Endothelial cell (in vitro differentiated cells): ENCODE results near the gene HLF. TPM values are rescaled to one million over a fixed set of nuclear protein-coding genes. Genes with fewer than 3 reads are reported as not detected.

Experiments
- DNase-seq: peaks from one replicate; pipeline ENCODE4 v3.0.0; 2021; ENCODE audit warnings: low spot score
- H3K27ac Mint-ChIP-seq: one replicate; pipeline ENCODE4 v1.8.0; 2021; ENCODE audit warnings: mixed read lengths, inconsistent platforms; ENCODE audit not compliant: unreplicated experiment
- H3K27me3 Mint-ChIP-seq: one replicate; pipeline ENCODE4 v1.8.0; 2021; ENCODE audit warnings: mild to moderate bottlenecking, moderate library complexity, mixed read lengths, inconsistent platforms; ENCODE audit not compliant: unreplicated experiment
- H3K36me3 Mint-ChIP-seq: one replicate; pipeline ENCODE4 v1.8.0; 2021; ENCODE audit warnings: mild to moderate bottlenecking, low read depth, mixed read lengths, inconsistent platforms; ENCODE audit not compliant: unreplicated experiment
- H3K4me1 Mint-ChIP-seq: one replicate; pipeline ENCODE4 v1.8.0; 2021; ENCODE audit warnings: mild to moderate bottlenecking, mixed read lengths, inconsistent platforms; ENCODE audit not compliant: unreplicated experiment
- H3K4me3 Mint-ChIP-seq: one replicate; pipeline ENCODE4 v1.8.0; 2021; ENCODE audit warnings: mild to moderate bottlenecking, mixed read lengths, inconsistent platforms; ENCODE audit not compliant: unreplicated experiment
- H3K9me3 Mint-ChIP-seq: one replicate; pipeline ENCODE4 v1.8.0; 2021; ENCODE audit warnings: mixed read lengths, inconsistent platforms; ENCODE audit not compliant: unreplicated experiment
- total RNA-seq: library from RNA; stranded (reverse); fragmentation: NEBNext Ultra II Directional; extraction: Animal tissue kit (Norgen Biotek cat#: 25700); gene quantifications from one replicate; pipeline ENCODE4 v1.2.1, GENCODE V29; 2021; ENCODE audit not compliant: unreplicated experiment
- TF ChIP-seq, protein P1 (sequence below): fragments of 200-600 bp; sonication (generic); IDR thresholded peaks from one replicate; pipeline ENCODE4 v1.5.0; 2021; ENCODE audit warnings: antibody characterized with exemption; ENCODE audit not compliant: unreplicated experiment

HLF gene
- total RNA-seq, 1 donor from 2014 or later: not detected

DNA sequence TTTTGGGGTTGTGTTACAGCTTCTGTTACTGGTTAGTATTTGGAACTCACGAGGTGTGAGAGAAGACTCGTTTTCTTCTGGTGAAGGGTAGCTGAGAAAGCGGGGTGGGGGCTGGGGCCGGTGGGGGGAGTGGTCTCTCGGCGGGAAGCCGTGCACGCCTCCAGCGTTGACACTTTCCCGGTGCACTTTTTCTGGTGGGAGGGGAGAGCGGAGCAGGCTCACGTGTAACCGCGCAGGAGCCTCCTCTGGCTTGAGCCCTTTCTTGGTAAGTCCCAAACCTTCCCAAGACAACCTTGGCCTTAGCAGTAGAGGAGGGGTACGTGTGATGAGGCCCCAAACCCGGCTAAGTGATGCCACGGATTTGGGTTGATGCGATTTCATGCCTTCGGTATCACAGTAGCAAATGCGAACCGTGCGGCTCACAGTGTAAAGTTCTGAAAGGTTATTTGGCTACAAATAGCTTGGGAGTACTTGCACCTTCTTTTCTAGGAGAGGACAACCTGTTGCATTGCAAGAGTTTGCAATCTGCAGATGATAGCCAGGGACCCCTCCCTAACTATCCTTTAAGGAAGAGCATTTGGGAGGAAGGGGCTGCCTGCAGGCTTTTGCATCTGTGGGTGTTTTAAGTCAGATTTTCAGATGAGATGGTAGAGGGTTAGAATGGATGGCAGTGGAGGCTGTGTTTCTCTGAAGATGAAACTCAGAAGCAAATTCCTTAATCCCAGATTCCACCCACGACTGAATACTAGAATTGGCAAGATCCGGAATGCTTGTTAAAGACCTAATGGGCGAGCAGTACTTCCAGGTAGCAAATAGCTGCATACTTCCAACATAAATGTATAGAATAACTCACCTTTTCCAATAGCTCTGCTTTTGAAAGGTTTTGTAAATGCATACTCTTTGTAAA, 1.5 kb downstream of the HLF start:
- Mint-ChIP-seq H3K36me3 (no peaks in the 10 kb centered on the region), H3K9me3 (no peaks in the 10 kb centered on the region), H3K27ac (no peak overlapping the region), H3K4me3 (no peak overlapping the region), H3K4me1 (peaks cover 7% of the 10 kb centered on the region), H3K27me3 (peaks cover 10% of the 10 kb centered on the region)
- TF ChIP-seq, protein P1, sequence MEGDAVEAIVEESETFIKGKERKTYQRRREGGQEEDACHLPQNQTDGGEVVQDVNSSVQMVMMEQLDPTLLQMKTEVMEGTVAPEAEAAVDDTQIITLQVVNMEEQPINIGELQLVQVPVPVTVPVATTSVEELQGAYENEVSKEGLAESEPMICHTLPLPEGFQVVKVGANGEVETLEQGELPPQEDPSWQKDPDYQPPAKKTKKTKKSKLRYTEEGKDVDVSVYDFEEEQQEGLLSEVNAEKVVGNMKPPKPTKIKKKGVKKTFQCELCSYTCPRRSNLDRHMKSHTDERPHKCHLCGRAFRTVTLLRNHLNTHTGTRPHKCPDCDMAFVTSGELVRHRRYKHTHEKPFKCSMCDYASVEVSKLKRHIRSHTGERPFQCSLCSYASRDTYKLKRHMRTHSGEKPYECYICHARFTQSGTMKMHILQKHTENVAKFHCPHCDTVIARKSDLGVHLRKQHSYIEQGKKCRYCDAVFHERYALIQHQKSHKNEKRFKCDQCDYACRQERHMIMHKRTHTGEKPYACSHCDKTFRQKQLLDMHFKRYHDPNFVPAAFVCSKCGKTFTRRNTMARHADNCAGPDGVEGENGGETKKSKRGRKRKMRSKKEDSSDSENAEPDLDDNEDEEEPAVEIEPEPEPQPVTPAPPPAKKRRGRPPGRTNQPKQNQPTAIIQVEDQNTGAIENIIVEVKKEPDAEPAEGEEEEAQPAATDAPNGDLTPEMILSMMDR: no peak
- peak; percentile 10 for DNase-seq

DNA sequence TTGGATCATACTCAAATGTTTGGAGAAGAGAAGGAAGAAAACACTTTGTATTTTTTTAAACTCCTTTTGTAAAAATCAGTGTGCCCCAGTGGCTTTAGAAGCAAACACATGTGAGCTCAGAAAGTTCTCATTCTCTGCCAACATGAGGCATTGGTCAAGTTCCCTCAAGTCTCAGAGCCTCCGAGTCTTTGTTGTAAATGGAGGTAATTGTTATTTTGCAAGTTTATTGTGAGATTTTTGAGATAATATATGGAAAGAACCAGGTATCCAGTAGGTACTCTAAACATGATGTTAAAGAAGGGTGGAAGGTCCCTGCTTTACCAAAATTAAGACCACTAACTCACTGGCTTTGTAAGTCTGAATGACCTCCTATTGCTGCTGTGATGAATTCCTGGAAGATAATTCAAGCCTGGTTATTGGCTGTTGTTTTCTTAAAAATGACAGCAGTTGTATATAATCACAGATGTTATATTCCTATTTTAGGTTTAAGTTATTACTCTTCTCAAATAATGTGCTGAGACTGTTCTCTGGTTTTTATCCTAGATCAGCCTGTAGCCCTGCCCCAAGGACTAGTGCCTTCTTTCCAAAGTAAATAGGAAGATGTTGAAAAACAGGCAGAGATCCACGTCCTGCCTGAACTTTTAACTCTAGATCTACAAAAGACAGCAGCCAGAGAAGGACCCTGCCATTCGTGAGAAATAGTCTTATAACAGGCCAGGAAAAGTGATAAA, 2.4 kb downstream of the HLF start:
- H3K9me3 Mint-ChIP-seq: no peaks in the 10 kb centered on the region
- H3K4me3 Mint-ChIP-seq: no peak overlapping the region
- TF ChIP-seq, protein P1: no peak
- no peaks in the 10 kb centered on the region for H3K36me3 Mint-ChIP-seq
- DNase-seq: no peak
- H3K4me1 Mint-ChIP-seq: peaks cover 7% of the 10 kb centered on the region
- H3K27ac Mint-ChIP-seq: no peak overlapping the region
- H3K27me3 Mint-ChIP-seq: peaks cover 10% of the 10 kb centered on the region

DNA sequence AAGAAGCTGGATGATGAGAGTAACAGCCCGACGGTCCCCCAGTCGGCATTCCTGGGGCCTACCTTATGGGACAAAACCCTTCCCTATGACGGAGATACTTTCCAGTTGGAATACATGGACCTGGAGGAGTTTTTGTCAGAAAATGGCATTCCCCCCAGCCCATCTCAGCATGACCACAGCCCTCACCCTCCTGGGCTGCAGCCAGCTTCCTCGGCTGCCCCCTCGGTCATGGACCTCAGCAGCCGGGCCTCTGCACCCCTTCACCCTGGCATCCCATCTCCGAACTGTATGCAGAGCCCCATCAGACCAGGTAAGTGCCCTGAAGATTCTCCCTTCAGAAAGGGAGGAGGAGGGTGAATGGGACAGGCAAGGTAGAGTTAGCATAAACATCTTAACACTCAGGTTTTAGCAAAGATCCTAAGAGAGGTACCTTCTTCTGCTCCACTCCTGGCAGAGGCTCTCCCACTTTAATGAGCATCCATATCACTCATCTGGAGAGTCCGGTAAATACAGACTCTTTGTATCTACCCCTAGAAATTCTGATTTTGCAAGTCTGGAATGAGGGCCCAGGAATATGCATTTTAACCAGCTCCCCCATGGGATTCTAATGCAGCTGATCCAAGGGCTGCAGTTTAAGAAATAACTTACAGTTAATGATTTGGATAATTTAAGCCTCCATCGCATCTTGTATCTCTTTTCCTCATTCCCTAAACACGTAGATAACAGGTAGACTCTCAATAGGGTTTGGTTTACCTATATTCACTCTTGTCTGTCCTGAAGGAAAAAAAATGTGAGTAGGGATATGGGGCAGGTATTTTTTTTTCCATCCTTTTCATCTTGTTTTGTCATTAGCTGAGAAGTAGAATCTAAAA, 3.3 kb downstream of the HLF start:
- TF ChIP-seq, protein P1: no peak
- Mint-ChIP-seq H3K27ac (no peak overlapping the region), H3K9me3 (no peaks in the 10 kb centered on the region), H3K4me3 (no peak overlapping the region), H3K36me3 (no peaks in the 10 kb centered on the region), H3K4me1 (peaks cover 7% of the 10 kb centered on the region), H3K27me3 (peaks cover 12% of the 10 kb centered on the region)
- DNase-seq: no peak

DNA sequence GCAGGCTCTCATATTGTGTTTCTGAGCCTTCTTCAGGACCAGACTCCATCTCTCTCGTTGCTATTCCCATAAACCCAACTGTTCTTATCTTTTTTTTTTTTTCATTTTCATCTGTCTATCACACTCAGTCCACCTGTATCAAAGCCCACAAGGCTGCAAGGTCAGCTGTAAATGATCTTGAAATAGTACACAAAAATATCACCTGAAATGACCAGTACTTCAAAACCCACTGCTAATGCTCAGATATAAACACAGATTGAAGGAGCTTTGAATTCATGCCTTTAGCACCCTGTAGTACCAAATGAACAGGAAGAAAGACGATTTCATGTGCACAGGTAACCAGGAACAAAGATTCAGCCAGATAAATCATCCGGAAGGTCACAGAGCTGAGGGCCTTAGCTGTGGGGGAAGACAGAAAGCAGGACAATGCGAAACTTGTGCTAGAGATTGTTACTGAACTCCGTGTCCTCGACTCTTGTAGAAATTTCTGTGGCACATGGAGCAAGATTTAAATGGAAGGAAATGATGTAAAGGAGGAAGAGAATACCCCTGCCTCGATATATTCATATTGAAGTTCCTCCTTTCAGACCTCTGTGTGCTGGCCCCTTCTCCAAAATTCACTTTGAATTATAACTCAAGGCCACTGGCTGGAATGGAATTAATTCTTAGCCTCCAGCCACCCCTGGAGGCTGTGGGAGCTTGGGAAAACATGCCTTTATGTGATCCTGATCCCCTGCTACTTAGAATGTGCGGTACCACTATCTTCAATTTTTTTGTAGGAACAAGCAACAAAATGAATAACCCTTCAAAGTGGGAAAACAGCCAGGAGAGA, 4.1 kb downstream of the HLF start:
- H3K36me3 Mint-ChIP-seq: no peaks in the 10 kb centered on the region
- H3K27me3 Mint-ChIP-seq: peaks cover 10% of the 10 kb centered on the region
- H3K4me1 Mint-ChIP-seq: peaks cover 7% of the 10 kb centered on the region
- H3K27ac Mint-ChIP-seq: no peak overlapping the region
- no peak overlapping the region for H3K4me3 Mint-ChIP-seq
- TF ChIP-seq, protein P1: no peak
- DNase-seq: no peak
- H3K9me3 Mint-ChIP-seq: no peaks in the 10 kb centered on the region
